ENCODE results near the gene PASK. TPM values are rescaled to one million over a fixed set of nuclear protein-coding genes. Genes with fewer than 3 reads are reported as not detected.

PASK gene
- total RNA-seq (2013): 2.0 TPM
- polyA plus RNA-seq (1 to 10 TPM in 1 of 3 donors, under 1 TPM in 2; 0.56 to 4.3 (median 0.70) TPM), polyA minus RNA-seq (2.2 and 2.4 TPM in 2 replicates), total RNA-seq (1.5 to 6.8 (median 3.2) reads per million in 11 experiments)

GRCh38 chr2:241148891-241149674 is at the start of gene PASK:
Gene PASK, minus strand, starts transcription at chr2:241149472. Its CDS starts 6,440 bp downstream, at chr2:241143032.
- H3K4me2 ChIP-seq (replicated peaks; ENCODE audit: extremely low read depth, low read length, poor library complexity, severe bottlenecking): peak within 1 kb of the TSS; percentile 100
- H4K20me1 ChIP-seq (ENCODE audit: insufficient read depth, low read length): peaks cover 21% of the 10 kb centered on the region
- peak within 1 kb of the TSS; percentile 99 for H2AFZ ChIP-seq (ENCODE audit: insufficient read depth, low read depth, low read length, poor library complexity, severe bottlenecking)
- H3K36me3 ChIP-seq (replicated peaks in 1 of 2; ENCODE audit: control insufficient read depth in 1 of 2, insufficient read depth in 2 of 2, low read length in 2 of 2): peaks cover 0 to 13% of the 10 kb centered on the region in 2 donors
- intact Hi-C loops (cut with micrococcal nuclease): loop anchor here in 1 of 2 donors (5.0 kb wide), 1 partner anchor 208 kb away; the partner anchor contains the start of gene FARP2
- Mint-ChIP-seq H3K27me3 (ENCODE audit: low read depth in 3 of 3) (peaks cover 0 to 8% (median 2%) of the 10 kb centered on the region in 3 donors), H3K36me3 (peaks cover 9 to 14% of the 10 kb centered on the region in 2 donors), H3K9me3 (no peaks in the 10 kb centered on the region), H3K4me1 (peaks cover 24% of the 10 kb centered on the region), H3K4me3 (peak within 1 kb of the TSS; percentile 98 to 99), H3K27ac (peak within 1 kb of the TSS; percentile 73 to 95 (median 85))
- DNase-seq: peak; percentile 85 to 92 (median 85)
- peaks cover 12 to 27% of the 10 kb centered on the region in 2 donors for H3K4me1 ChIP-seq (ENCODE audit: control insufficient read depth in 1 of 2, insufficient read depth in 2 of 2, low read length in 2 of 2)
- H3K4me3 ChIP-seq (replicated peaks in 1 of 3; ENCODE audit: low read depth in 2 of 3, low read length in 3 of 3): peak within 1 kb of the TSS; percentile 56 to 87 (median 83)
- TF ChIP-seq CTCF (IDR thresholded peaks at IDR 0.05): no peak
- no peaks in the 10 kb centered on the region for H3K27me3 ChIP-seq (ENCODE audit: control insufficient read depth in 2 of 2, insufficient read depth in 2 of 2, low read length in 2 of 2)
- H3K27ac ChIP-seq (ENCODE audit: low read depth in 1 of 2, low read length in 2 of 2): peak within 1 kb of the TSS in 1 of 2 donors; percentile 74
- H3K9me3 ChIP-seq (replicated peaks in 1 of 2; ENCODE audit: control insufficient read depth in 1 of 2, insufficient read depth in 1 of 2, low read length in 2 of 2): no peaks in the 10 kb centered on the region
- peak within 1 kb of the TSS; percentile 80 for H3K9ac ChIP-seq (ENCODE audit: insufficient read depth, low read length, poor library complexity, severe bottlenecking)
- under 1% methylated on average over 88 of the region's 88 CpGs for WGBS (ENCODE audit: insufficient coverage)
- H3K79me2 ChIP-seq (ENCODE audit: insufficient read depth, low read length): peaks cover 33% of the 10 kb centered on the region

GRCh38 chr2:241198381-241199279 is 49.4 kb upstream of the PASK start:
- no peaks in the 10 kb centered on the region for H3K27me3 ChIP-seq (ENCODE audit: control insufficient read depth in 2 of 2, insufficient read depth in 2 of 2, low read length in 2 of 2)
- H4K20me1 ChIP-seq (ENCODE audit: insufficient read depth, low read length): no peaks in the 10 kb centered on the region
- peaks cover 0 to 4% (median 1%) of the 10 kb centered on the region in 3 donors for H3K27me3 Mint-ChIP-seq (ENCODE audit: low read depth in 3 of 3)
- DNase-seq: no peak
- H3K4me2 ChIP-seq (replicated peaks; ENCODE audit: extremely low read depth, low read length, poor library complexity, severe bottlenecking): no peak overlapping the region
- intact Hi-C loops (cut with micrococcal nuclease): no loop called here
- H3K36me3 ChIP-seq (replicated peaks in 1 of 2; ENCODE audit: control insufficient read depth in 1 of 2, insufficient read depth in 2 of 2, low read length in 2 of 2): no peaks in the 10 kb centered on the region
- peaks cover 9% of the 10 kb centered on the region for H3K4me1 Mint-ChIP-seq
- H2AFZ ChIP-seq (ENCODE audit: insufficient read depth, low read depth, low read length, poor library complexity, severe bottlenecking): no peak overlapping the region
- no peak overlapping the region for H3K9ac ChIP-seq (ENCODE audit: insufficient read depth, low read length, poor library complexity, severe bottlenecking)
- no peaks in the 10 kb centered on the region for H3K36me3 Mint-ChIP-seq
- H3K9me3 ChIP-seq (replicated peaks in 1 of 2; ENCODE audit: control insufficient read depth in 1 of 2, insufficient read depth in 1 of 2, low read length in 2 of 2): no peaks in the 10 kb centered on the region
- H3K27ac ChIP-seq (ENCODE audit: low read depth in 1 of 2, low read length in 2 of 2): no peak overlapping the region
- no peaks in the 10 kb centered on the region for H3K9me3 Mint-ChIP-seq
- no peak overlapping the region for H3K4me3 Mint-ChIP-seq
- H3K4me1 ChIP-seq (ENCODE audit: control insufficient read depth in 1 of 2, insufficient read depth in 2 of 2, low read length in 2 of 2): peaks cover 3 to 8% of the 10 kb centered on the region in 2 donors
- WGBS (ENCODE audit: insufficient coverage): 89% methylated on average over 26 of the region's 27 CpGs
- no peak overlapping the region for H3K27ac Mint-ChIP-seq
- no peak for TF ChIP-seq CTCF (IDR thresholded peaks at IDR 0.05)
- H3K79me2 ChIP-seq (ENCODE audit: insufficient read depth, low read length): no peaks in the 10 kb centered on the region
- no peak overlapping the region for H3K4me3 ChIP-seq (replicated peaks in 1 of 3; ENCODE audit: low read depth in 2 of 3, low read length in 3 of 3)
